ENCODE measurements around the gene PROP1.
"Not testable (repeated sequence)": the region's sequence is repeated elsewhere in the genome, so short reads cannot be mapped to it uniquely, and the experiment has no call there.

Gene PROP1

GRCh38 chr5:177977600-177977999, 18.4 kb downstream of the PROP1 start:
- not testable (repeated sequence) for H3K9ac ChIP-seq (ENCODE audit: low read length); H3K27me3 ChIP-seq (ENCODE audit: control insufficient read depth, insufficient read depth, low read length); H3K36me3 ChIP-seq (ENCODE audit: control insufficient read depth, insufficient read depth, low read length); H3K4me3 ChIP-seq (ENCODE audit: low read length); H3K27ac ChIP-seq (ENCODE audit: low read depth, low read length); H3K4me1 ChIP-seq (ENCODE audit: control insufficient read depth, insufficient read depth, low read length)

GRCh38 chr5:177973066-177973635, 22.9 kb downstream of the PROP1 start:
- Histone ChIP-seq H3K27ac (ENCODE audit: low read depth, low read length) (no peak overlapping the region), H3K9ac (ENCODE audit: low read length) (no peak overlapping the region), H3K27me3 (ENCODE audit: control insufficient read depth, insufficient read depth, low read length) (no peaks in the 10 kb centered on the region), H3K4me1 (ENCODE audit: control insufficient read depth, insufficient read depth, low read length) (no peaks in the 10 kb centered on the region), H3K4me3 (ENCODE audit: low read length) (no peak overlapping the region), H3K36me3 (ENCODE audit: control insufficient read depth, insufficient read depth, low read length) (no peaks in the 10 kb centered on the region)

- no peak overlapping the region for H3K4me3 ChIP-seq (ENCODE audit: low read length)
- no peak overlapping the region for H3K27ac ChIP-seq (ENCODE audit: low read depth, low read length)
- H3K27me3 ChIP-seq (ENCODE audit: control insufficient read depth, insufficient read depth, low read length): no peaks in the 10 kb centered on the region
- H3K36me3 ChIP-seq (ENCODE audit: control insufficient read depth, insufficient read depth, low read length): no peaks in the 10 kb centered on the region
- no peaks in the 10 kb centered on the region for H3K4me1 ChIP-seq (ENCODE audit: control insufficient read depth, insufficient read depth, low read length)
- H3K9ac ChIP-seq (ENCODE audit: low read length): no peak overlapping the region
Observed at GRCh38 chr5:177972613-177973012, 23.4 kb downstream of the PROP1 start.

DNA sequence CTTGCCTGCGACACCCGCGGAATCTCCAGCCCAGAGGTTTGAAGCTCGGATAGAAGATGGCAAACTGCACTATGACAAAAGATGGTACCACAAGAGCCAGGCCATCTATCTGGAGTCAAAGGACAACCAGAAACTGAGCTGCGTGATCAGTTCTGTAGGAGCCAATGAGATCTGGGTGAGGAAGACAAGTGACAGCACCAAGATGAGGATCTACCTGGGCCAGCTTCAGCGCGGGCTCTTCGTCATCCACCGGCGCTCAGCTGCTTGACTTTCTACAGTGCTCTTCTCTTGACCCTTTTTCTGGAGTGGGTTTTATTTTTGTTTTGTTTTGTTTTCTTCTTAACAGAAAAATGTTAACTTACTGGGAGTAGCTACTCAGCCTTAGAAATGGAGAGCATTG, 24.0 kb downstream of the PROP1 start:
- H3K4me1 ChIP-seq (ENCODE audit: control insufficient read depth, insufficient read depth, low read length); H3K36me3 ChIP-seq (ENCODE audit: control insufficient read depth, insufficient read depth, low read length); H3K4me3 ChIP-seq (ENCODE audit: low read length); H3K27ac ChIP-seq (ENCODE audit: low read depth, low read length); H3K9ac ChIP-seq (ENCODE audit: low read length); H3K27me3 ChIP-seq (ENCODE audit: control insufficient read depth, insufficient read depth, low read length): not testable (repeated sequence)

DNA sequence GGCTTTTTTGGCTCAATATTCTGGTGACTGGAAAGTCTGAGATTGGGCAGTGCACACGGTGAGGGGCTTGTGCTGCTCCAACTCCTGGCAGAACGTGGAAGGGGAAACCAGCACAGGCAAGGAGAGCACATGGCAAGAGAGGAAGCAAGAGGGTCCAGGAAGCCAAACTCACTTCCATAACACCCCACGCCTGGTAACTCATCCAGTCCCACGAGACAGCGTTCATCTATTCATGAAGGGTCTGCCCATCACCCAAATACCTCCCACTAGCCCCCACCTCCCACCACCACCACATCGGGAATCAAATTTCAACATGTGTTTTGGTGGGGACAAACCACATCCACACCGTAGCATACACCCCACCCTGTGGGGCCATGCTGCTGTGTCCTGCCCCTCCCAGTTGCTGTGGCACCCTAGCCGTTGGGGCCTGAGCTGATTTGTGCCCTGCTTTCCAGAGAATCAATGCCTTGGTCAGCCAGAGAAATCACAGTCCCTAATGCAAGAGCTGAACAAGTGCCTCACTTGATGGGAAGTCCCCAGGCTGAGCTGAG, 27.3 kb downstream of the PROP1 start:
- Histone ChIP-seq H3K36me3 (ENCODE audit: control insufficient read depth, insufficient read depth, low read length) (no peaks in the 10 kb centered on the region), H3K27me3 (ENCODE audit: control insufficient read depth, insufficient read depth, low read length) (no peaks in the 10 kb centered on the region)

GRCh38 chr5:177967221-177967887, 28.7 kb downstream of the PROP1 start:
- Histone ChIP-seq H3K4me3 (ENCODE audit: low read length) (no peak overlapping the region), H3K9ac (ENCODE audit: low read length) (no peak overlapping the region), H3K4me1 (ENCODE audit: control insufficient read depth, insufficient read depth, low read length) (no peaks in the 10 kb centered on the region), H3K36me3 (ENCODE audit: control insufficient read depth, insufficient read depth, low read length) (no peaks in the 10 kb centered on the region), H3K27ac (ENCODE audit: low read depth, low read length) (no peak overlapping the region), H3K27me3 (ENCODE audit: control insufficient read depth, insufficient read depth, low read length) (no peaks in the 10 kb centered on the region)

More for the DNA sequence above, 27.3 kb downstream of the PROP1 start:
- Histone ChIP-seq H3K27ac (ENCODE audit: low read depth, low read length) (no peak overlapping the region), H3K4me3 (ENCODE audit: low read length) (no peak overlapping the region), H3K4me1 (ENCODE audit: control insufficient read depth, insufficient read depth, low read length) (no peaks in the 10 kb centered on the region), H3K9ac (ENCODE audit: low read length) (no peak overlapping the region)

DNA sequence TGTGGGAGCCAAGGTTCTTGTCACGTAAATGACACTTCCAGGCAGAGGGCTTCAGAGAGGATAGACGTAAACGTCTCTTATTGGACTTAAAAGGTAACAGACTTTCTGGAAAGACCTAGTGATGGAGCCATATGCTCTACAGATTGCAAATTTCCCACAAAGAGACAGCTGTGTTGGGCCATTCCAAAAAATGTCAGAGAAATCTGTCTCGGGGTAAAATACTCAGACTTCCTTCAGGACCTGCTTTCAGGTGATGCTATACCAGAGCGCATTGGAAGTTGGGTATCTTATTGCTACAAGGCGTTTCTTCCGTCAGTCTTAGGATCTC, 29.2 kb downstream of the PROP1 start:
- Histone ChIP-seq H3K27me3 (ENCODE audit: control insufficient read depth, insufficient read depth, low read length) (no peaks in the 10 kb centered on the region), H3K36me3 (ENCODE audit: control insufficient read depth, insufficient read depth, low read length) (no peaks in the 10 kb centered on the region), H3K4me3 (ENCODE audit: low read length) (no peak overlapping the region), H3K9ac (ENCODE audit: low read length) (no peak overlapping the region), H3K4me1 (ENCODE audit: control insufficient read depth, insufficient read depth, low read length) (no peaks in the 10 kb centered on the region), H3K27ac (ENCODE audit: low read depth, low read length) (no peak overlapping the region)

DNA sequence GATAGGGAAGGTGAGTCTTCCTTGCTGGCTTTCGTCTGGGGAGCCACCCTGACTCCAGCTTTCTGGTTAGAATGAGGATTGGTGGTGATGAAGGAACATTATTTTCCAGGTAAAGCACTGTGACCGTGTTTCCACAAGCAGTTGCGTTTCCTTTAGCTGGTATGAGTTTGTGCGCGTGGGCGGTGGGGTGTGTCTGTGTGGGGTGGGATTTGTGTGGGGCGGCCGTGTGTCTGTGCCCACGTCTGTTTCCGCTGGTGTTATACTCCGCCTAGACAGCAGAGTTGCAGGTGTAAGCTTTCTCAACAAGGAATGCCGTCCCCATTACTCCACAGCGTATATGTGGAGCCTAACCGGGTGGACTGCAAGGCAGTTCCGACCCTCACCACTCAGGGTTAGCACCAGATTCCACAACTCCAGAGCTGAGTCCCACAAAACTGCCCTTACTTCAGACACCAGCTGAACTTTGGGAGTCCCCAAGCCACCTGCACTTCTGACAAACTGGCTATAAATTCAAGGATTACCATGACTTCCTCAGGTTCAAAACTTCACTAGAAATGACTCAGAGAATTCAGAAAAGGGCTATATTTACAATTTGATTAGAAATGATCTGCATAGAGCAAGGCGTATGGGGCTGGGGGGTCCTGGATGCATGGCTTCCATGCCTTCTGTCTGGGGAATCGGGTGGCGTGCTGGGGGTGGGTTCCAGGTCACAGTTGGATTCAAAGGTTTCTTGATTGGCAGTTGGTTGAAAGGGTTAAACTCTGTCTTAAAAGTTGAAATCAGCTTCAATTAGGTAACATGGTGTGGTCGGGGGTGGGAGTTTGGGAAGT, 29.8 kb downstream of the PROP1 start:
- H3K9ac ChIP-seq (ENCODE audit: low read length): no peak overlapping the region
- H3K27me3 ChIP-seq (ENCODE audit: control insufficient read depth, insufficient read depth, low read length): no peaks in the 10 kb centered on the region
- H3K4me1 ChIP-seq (ENCODE audit: control insufficient read depth, insufficient read depth, low read length): no peaks in the 10 kb centered on the region
- no peaks in the 10 kb centered on the region for H3K36me3 ChIP-seq (ENCODE audit: control insufficient read depth, insufficient read depth, low read length)
- no peak overlapping the region for H3K27ac ChIP-seq (ENCODE audit: low read depth, low read length)
- no peak overlapping the region for H3K4me3 ChIP-seq (ENCODE audit: low read length)

DNA sequence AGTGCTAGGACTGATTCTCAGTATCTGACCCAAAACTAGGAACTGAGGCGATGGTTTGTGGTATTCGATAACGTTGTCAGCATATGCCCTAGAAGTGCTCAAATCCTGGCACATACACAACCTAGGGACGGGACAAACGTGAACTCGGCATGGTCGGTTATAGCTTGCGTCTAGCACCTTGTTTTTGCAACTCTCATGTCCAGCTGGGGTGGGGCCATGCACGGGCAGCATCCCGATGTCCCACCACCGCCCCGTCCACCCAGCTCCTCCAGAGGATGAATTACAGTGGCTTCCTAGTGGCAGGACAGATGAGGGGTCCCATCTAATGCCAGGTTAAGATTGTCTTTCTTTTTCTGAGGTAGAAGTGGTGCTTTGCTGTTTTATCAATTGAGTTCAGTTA, 31.6 kb downstream of the PROP1 start:
- Histone ChIP-seq H3K4me3 (ENCODE audit: low read length) (no peak overlapping the region), H3K4me1 (ENCODE audit: control insufficient read depth, insufficient read depth, low read length) (no peaks in the 10 kb centered on the region), H3K27me3 (ENCODE audit: control insufficient read depth, insufficient read depth, low read length) (no peaks in the 10 kb centered on the region), H3K9ac (ENCODE audit: low read length) (no peak overlapping the region), H3K36me3 (ENCODE audit: control insufficient read depth, insufficient read depth, low read length) (no peaks in the 10 kb centered on the region), H3K27ac (ENCODE audit: low read depth, low read length) (no peak overlapping the region)

- Histone ChIP-seq H3K9ac (ENCODE audit: low read length) (no peak overlapping the region), H3K4me3 (ENCODE audit: low read length) (no peak overlapping the region), H3K27ac (ENCODE audit: low read depth, low read length) (no peak overlapping the region), H3K4me1 (ENCODE audit: control insufficient read depth, insufficient read depth, low read length) (no peaks in the 10 kb centered on the region), H3K27me3 (ENCODE audit: control insufficient read depth, insufficient read depth, low read length) (no peaks in the 10 kb centered on the region), H3K36me3 (ENCODE audit: control insufficient read depth, insufficient read depth, low read length) (no peaks in the 10 kb centered on the region)
Observed at GRCh38 chr5:177963966-177964365, 32.1 kb downstream of the PROP1 start.

DNA sequence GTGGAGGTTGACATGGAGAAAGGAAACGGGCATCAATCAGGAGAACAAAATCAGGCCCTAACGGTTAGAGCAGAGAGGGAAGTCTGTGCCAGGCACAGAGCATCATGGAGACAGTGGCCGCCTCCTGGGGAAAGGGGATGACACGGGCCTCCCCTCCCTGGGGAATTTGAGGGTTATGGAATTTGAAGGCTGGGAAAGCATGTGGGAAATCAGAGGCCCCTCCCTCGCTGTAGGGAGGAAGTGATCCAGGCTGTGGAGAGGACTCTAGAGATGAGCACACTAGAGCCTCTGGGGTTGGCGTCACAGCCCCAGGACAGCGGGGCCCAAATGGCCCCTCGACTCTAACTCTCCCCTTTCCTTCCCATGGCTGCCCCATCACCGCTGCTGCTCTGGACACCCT, 36.7 kb downstream of the PROP1 start:
- no peak overlapping the region for H3K27ac ChIP-seq (ENCODE audit: low read depth, low read length)
- H3K4me3 ChIP-seq (ENCODE audit: low read length): no peak overlapping the region
- no peak overlapping the region for H3K9ac ChIP-seq (ENCODE audit: low read length)
- H3K4me1 ChIP-seq (ENCODE audit: control insufficient read depth, insufficient read depth, low read length): no peaks in the 10 kb centered on the region
- H3K36me3 ChIP-seq (ENCODE audit: control insufficient read depth, insufficient read depth, low read length): no peaks in the 10 kb centered on the region
- H3K27me3 ChIP-seq (ENCODE audit: control insufficient read depth, insufficient read depth, low read length): no peaks in the 10 kb centered on the region

DNA sequence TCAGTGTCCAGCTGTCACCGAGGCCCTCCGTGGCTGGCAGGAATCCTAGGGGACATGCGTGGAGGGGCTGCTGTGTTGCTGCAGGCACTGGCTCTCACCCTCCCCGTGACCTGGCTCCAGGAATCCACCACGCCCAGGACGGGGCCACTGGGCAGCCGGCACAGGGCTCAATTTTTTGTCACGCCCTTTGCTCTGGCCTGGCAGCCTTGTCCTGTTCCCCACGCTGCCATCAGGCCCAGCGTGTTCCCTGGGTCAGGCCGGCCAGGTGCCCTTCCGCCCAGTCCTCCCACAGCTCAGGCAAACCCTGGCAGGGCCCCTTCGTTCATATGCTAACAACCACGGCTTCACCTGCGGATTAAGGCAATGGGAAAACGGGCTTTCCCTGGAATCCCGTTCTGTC, 37.3 kb downstream of the PROP1 start:
- no peak overlapping the region for H3K9ac ChIP-seq (ENCODE audit: low read length)
- no peaks in the 10 kb centered on the region for H3K27me3 ChIP-seq (ENCODE audit: control insufficient read depth, insufficient read depth, low read length)
- H3K36me3 ChIP-seq (ENCODE audit: control insufficient read depth, insufficient read depth, low read length): no peaks in the 10 kb centered on the region
- no peak overlapping the region for H3K4me3 ChIP-seq (ENCODE audit: low read length)
- H3K4me1 ChIP-seq (ENCODE audit: control insufficient read depth, insufficient read depth, low read length): no peaks in the 10 kb centered on the region
- no peak overlapping the region for H3K27ac ChIP-seq (ENCODE audit: low read depth, low read length)

Data from rectal smooth muscle tissue (tissue), 1 donor.